ENCODE data around the gene RNF150. TPM values are rescaled to one million over a fixed set of nuclear protein-coding genes. Genes with fewer than 3 reads are reported as not detected.
A peak's percentile ranks its signal among the peaks of the same experiment; 100 is the strongest.

Gene RNF150
- total and polyA plus RNA-seq, 12 donors = 4.9 to 88.6 (median 61.3) TPM

DNA sequence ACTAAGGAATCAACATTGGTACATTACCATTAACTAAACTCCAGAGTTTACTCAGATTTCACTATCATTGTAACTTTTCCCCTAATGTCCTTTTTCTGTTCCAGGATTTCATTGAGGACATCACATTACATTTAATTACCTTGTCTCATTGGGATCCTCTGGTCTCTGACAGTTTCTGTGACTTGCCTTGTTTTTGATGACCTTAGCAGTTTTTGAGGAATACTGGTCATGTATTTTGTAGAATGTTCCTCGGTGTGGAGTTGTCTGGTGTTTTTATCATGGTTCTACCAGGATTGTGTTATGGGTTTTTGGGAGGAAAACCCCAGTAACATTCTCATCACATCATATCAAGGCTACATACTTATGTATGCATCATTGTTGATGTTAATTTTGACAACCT, 281.5 kb downstream of the RNF150 start:
- TF ChIP-seq POLR2A (IDR thresholded peaks at IDR 0.05) (no peak), CTCF (IDR thresholded peaks at IDR 0.05) (no peak)
- Histone ChIP-seq H3K9me3 (replicated peaks in 1 of 3) (no peaks in the 10 kb centered on the region), H3K4me1 (replicated peaks in 1 of 2) (no peaks in the 10 kb centered on the region), H3K27ac (no peak overlapping the region), H3K27me3 (peaks cover 6% of the 10 kb centered on the region), H3K4me3 (no peak overlapping the region), H3K36me3 (replicated peaks in 1 of 2) (no peaks in the 10 kb centered on the region)
- WGBS, 4 donors = 33 to 67% (median 59%) methylated on average over 1 of the region's 1 CpG
- DNase-seq = no peak
- intact Hi-C loops (cut with DNase I) = loop anchor here (10.0 kb wide), 2 partner anchors 487 to 497 kb away; no protein-coding TSS in a partner anchor

DNA sequence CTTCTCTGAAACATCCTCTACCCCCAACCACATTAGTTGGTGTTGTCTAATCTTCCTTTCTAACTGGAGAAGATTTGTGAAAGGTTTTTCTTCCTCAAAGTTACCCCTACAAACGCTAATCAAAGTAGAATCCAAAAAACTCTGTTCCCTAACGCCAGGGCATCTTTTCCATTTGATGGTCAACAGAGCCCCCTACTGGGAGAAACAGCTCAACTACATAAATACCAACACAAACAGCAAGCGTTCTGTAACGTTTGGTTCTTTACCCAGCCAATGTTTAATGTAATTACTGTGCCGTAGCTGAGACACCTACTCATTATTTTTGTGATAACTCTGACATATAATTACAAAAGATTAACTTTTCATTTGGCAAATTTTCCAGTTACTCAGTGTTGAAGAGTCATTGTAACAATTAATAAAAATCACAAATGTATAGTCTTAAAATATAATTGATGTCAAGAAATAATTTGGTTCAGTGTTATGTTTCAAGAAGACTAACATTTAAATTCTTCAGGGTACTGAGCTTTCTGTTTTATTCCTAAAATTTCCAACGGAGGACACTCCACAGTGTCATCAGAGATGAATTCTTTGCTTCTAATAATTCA, 282.1 kb downstream of the RNF150 start:
- TF ChIP-seq CTCF (IDR thresholded peaks at IDR 0.05) (peak; percentile 60 to 92 (median 83)), POLR2A (IDR thresholded peaks at IDR 0.05) (no peak)
- Histone ChIP-seq H3K4me3 (no peak overlapping the region), H3K27me3 (peaks cover 6% of the 10 kb centered on the region), H3K27ac (no peak overlapping the region), H3K36me3 (replicated peaks in 1 of 2) (no peaks in the 10 kb centered on the region), H3K9me3 (replicated peaks in 1 of 3) (no peaks in the 10 kb centered on the region), H3K4me1 (replicated peaks in 1 of 2) (no peaks in the 10 kb centered on the region)
- WGBS, 4 donors = 0 to 2% (median 0%) methylated on average over 6 of the region's 6 CpGs
- peak in 6 of 7 donors; percentile 47 to 66 (median 60) for DNase-seq
- intact Hi-C loops (cut with DNase I) = loop anchor here (10.0 kb wide), 2 partner anchors 486 to 496 kb away; no protein-coding TSS in a partner anchor

GRCh38 chr4:140849526-140849925, 283.7 kb downstream of the RNF150 start:
- no peak overlapping the region for H3K27ac ChIP-seq
- no peaks in the 10 kb centered on the region for H3K4me1 ChIP-seq (replicated peaks in 1 of 2)
- H3K27me3 ChIP-seq = peaks cover 6% of the 10 kb centered on the region
- WGBS, 4 donors = 80 to 89% (median 87%) methylated on average over 1 of the region's 1 CpG
- no peaks in the 10 kb centered on the region for H3K9me3 ChIP-seq (replicated peaks in 1 of 3)
- no peak for DNase-seq
- no peaks in the 10 kb centered on the region for H3K36me3 ChIP-seq (replicated peaks in 1 of 2)
- TF ChIP-seq POLR2A (IDR thresholded peaks at IDR 0.05) (no peak), CTCF (IDR thresholded peaks at IDR 0.05) (no peak)
- no peak overlapping the region for H3K4me3 ChIP-seq
- intact Hi-C loops (cut with DNase I) = loop anchor here in 1 of 2 donors (10.0 kb wide), 1 partner anchor 245 kb away; no protein-coding TSS in a partner anchor

DNA sequence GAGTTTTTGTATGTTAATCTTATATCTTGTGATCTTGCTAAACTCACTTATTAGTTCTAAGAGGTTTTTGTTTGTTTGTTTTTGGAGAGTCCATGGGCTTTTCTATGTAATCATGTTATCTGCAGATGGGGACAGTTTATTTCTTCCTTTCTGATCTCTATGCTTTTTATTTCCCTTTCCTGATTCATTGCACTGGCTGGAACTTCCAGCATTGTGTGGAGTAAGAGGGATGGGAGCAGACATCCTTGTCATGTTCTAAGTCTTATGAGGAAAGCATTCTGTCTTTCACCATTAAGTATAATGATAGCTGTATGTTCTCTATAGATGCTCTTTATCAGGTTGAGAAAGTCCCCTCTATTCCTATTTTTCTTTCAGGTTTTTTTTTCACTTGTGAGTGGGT, 286.5 kb downstream of the RNF150 start:
- TF ChIP-seq POLR2A (IDR thresholded peaks at IDR 0.05) (no peak), CTCF (IDR thresholded peaks at IDR 0.05) (no peak)
- H3K36me3 ChIP-seq (replicated peaks in 1 of 2) = no peaks in the 10 kb centered on the region
- H3K27me3 ChIP-seq = no peaks in the 10 kb centered on the region
- no peaks in the 10 kb centered on the region for H3K4me1 ChIP-seq (replicated peaks in 1 of 2)
- no peak for DNase-seq
- no peak overlapping the region for H3K4me3 ChIP-seq
- H3K9me3 ChIP-seq (replicated peaks in 1 of 3) = no peaks in the 10 kb centered on the region
- no peak overlapping the region for H3K27ac ChIP-seq
- intact Hi-C loops (cut with DNase I) = loop anchor here in 1 of 2 donors (10.0 kb wide), 1 partner anchor 242 kb away; no protein-coding TSS in a partner anchor

Measured in adrenal gland (tissue), 12 donors.